HCT116 (cell line): ENCODE measurements around the gene POLA1.

ENCODE experiments used
- CTCF ChIP-seq, 3 experiments: fragments of 200-600 bp in 1 of 3; sonication (generic) in 1 of 3; IDR thresholded peaks in 2 of 3; conservative IDR thresholded peaks in 1 of 3; 2 replicates each; pipeline ENCODE4 v1.5.1; 2012 to 2017; ENCODE audit warnings: low read depth in 2 of 3, low read length in 2 of 3, antibody characterized with exemption in 1 of 3, borderline replicate concordance in 1 of 3, control low read depth in 1 of 3, mild to moderate bottlenecking in 1 of 3, mixed read lengths in 1 of 3, mixed run types in 1 of 3, moderate library complexity in 1 of 3; ENCODE audit not compliant: insufficient read depth in 1 of 3
- EGR1 ChIP-seq: IDR thresholded peaks from 2 replicates; pipeline ENCODE4 v1.6.1; 2012; ENCODE audit warnings: low read depth
- EZH2 ChIP-seq: fragments of 200-600 bp; sonication (generic); IDR thresholded peaks from 2 replicates; pipeline ENCODE4 v1.6.1; 2017; ENCODE audit warnings: antibody characterized with exemption, mixed run types
- SIN3A ChIP-seq: IDR thresholded peaks from 2 replicates; pipeline ENCODE4 v1.6.1; 2012; ENCODE audit warnings: low read depth

- TF ChIP-seq EZH2, result no peak
- no peak for TF ChIP-seq SIN3A
- no peak for TF ChIP-seq CTCF (IDR thresholded peaks at IDR 0.05 in 2 of 3, conservative IDR thresholded peaks at IDR 0.05 in 1 of 3; ENCODE audit: borderline replicate concordance in 1 of 3, insufficient read depth in 1 of 3, low read depth in 2 of 3, low read length in 2 of 3)
- no peak for TF ChIP-seq EGR1
Observed at GRCh38 chrX:24789047-24789446, 95.3 kb downstream of the POLA1 start.
